DMS114 treated with DMSO at 0.1 percent for 48 hours (cell line): Measurements from ENCODE around the gene COL5A2.

Source experiments
- DNase-seq: peaks from one replicate; lab custom pipeline; 2025; ENCODE audit not compliant: unreplicated experiment; lab: John Stamatoyannopoulos, UW

The COL5A2 gene

GRCh38 chr2:189147989-189148388, 31.6 kb downstream of the COL5A2 start:
- DNase-seq, result no peak

- DNase-seq, result no peak
Measured at GRCh38 chr2:189147361-189147760, 32.2 kb downstream of the COL5A2 start.

- no peak for DNase-seq
Measured at GRCh38 chr2:189146553-189146952, 33.0 kb downstream of the COL5A2 start.

- peak; percentile 74 for DNase-seq
Measured at GRCh38 chr2:189144700-189145211, 34.8 kb downstream of the COL5A2 start.

GRCh38 chr2:189143925-189144324, 35.6 kb downstream of the COL5A2 start:
- no peak for DNase-seq

GRCh38 chr2:189142893-189143759, 36.4 kb downstream of the COL5A2 start:
- peak; percentile 73 for DNase-seq

GRCh38 chr2:189138800-189139199, 40.8 kb downstream of the COL5A2 start:
- no peak for DNase-seq

- no peak for DNase-seq
Measured at GRCh38 chr2:189137519-189137918, 42.0 kb downstream of the COL5A2 start.

- no peak for DNase-seq
Measured at GRCh38 chr2:189134485-189134884, 45.1 kb downstream of the COL5A2 start.

GRCh38 chr2:189131991-189132390, 47.6 kb downstream of the COL5A2 start:
- no peak for DNase-seq

GRCh38 chr2:189129971-189130370, 49.6 kb downstream of the COL5A2 start:
- peak; percentile 82 for DNase-seq

- peak; percentile 77 for DNase-seq
Measured at GRCh38 chr2:189128970-189129369, 50.6 kb downstream of the COL5A2 start.

- no peak for DNase-seq
Measured at GRCh38 chr2:189127756-189128155, 51.8 kb downstream of the COL5A2 start.

GRCh38 chr2:189125195-189125594, 54.4 kb downstream of the COL5A2 start:
- DNase-seq, result no peak

GRCh38 chr2:189124175-189124574, 55.4 kb downstream of the COL5A2 start:
- no peak for DNase-seq

- no peak for DNase-seq
Measured at GRCh38 chr2:189118386-189118785, 61.2 kb downstream of the COL5A2 start.

GRCh38 chr2:189116979-189117378, 62.6 kb downstream of the COL5A2 start:
- DNase-seq, result no peak

GRCh38 chr2:189116087-189116486, 63.5 kb downstream of the COL5A2 start:
- DNase-seq, result no peak

- no peak for DNase-seq
Measured at GRCh38 chr2:189115126-189115525, 64.4 kb downstream of the COL5A2 start.

GRCh38 chr2:189113963-189114362, 65.6 kb downstream of the COL5A2 start:
- DNase-seq, result peak; percentile 74

- DNase-seq, result no peak
Measured at GRCh38 chr2:189111063-189111715, 68.4 kb downstream of the COL5A2 start.

- no peak for DNase-seq
Measured at GRCh38 chr2:189109921-189110397, 69.6 kb downstream of the COL5A2 start.
